Mesenchymal stem cell (in vitro differentiated cells and primary cell): ENCODE results near the gene INPP5A.

Experiments
- DNase-seq: peaks from one replicate; pipeline ENCODE4 v3.0.0-alpha.2; 2013
- H2AFZ ChIP-seq: one replicate; pipeline ENCODE4 v1.6.1; 2013; ENCODE audit warnings: low read depth, mild to moderate bottlenecking, control low read depth, inconsistent platforms, low read length, moderate library complexity
- H2AK5ac ChIP-seq: 2 replicates; pipeline ENCODE4 v1.6.1; 2013; ENCODE audit warnings: low read length, moderate library complexity, mild to moderate bottlenecking, inconsistent platforms; ENCODE audit not compliant: severe bottlenecking
- H2BK120ac ChIP-seq: one replicate; pipeline ENCODE4 v1.6.1; 2013; ENCODE audit warnings: low read depth, mild to moderate bottlenecking, inconsistent platforms, low read length, moderate library complexity
- H2BK12ac ChIP-seq, 2 experiments: one replicate each; pipeline ENCODE4 v1.6.1; 2013; ENCODE audit warnings: inconsistent platforms in 2 of 2, low read length in 2 of 2, mild to moderate bottlenecking in 2 of 2, moderate library complexity in 2 of 2, control low read depth in 1 of 2
- H2BK15ac ChIP-seq: one replicate; pipeline ENCODE4 v1.6.1; 2013; ENCODE audit warnings: mild to moderate bottlenecking, low read depth, inconsistent platforms; ENCODE audit not compliant: poor library complexity, severe bottlenecking
- H2BK5ac ChIP-seq: 2 replicates; pipeline ENCODE4 v1.6.1; 2013; ENCODE audit warnings: low read depth, mild to moderate bottlenecking, low read length, control low read depth, inconsistent platforms; ENCODE audit not compliant: poor library complexity, severe bottlenecking
- H3K14ac ChIP-seq, 2 experiments: one replicate each; pipeline ENCODE4 v1.6.1; 2013; ENCODE audit warnings: inconsistent platforms in 2 of 2, low read length in 2 of 2, control low read depth in 1 of 2, mild to moderate bottlenecking in 1 of 2, moderate library complexity in 1 of 2
- H3K18ac ChIP-seq, 2 experiments: one replicate each; pipeline ENCODE4 v1.6.1; 2013; ENCODE audit warnings: inconsistent platforms in 2 of 2, low read length in 2 of 2, control low read depth in 1 of 2, low read depth in 1 of 2, mild to moderate bottlenecking in 1 of 2
- H3K23ac ChIP-seq, 2 experiments: one replicate each; pipeline ENCODE4 v1.6.1; 2013; ENCODE audit warnings: inconsistent platforms in 2 of 2, low read length in 2 of 2, mild to moderate bottlenecking in 2 of 2, moderate library complexity in 2 of 2, control low read depth in 1 of 2
- H3K27ac ChIP-seq: 2 replicates; pipeline ENCODE4 v1.5.1; 2013; ENCODE audit warnings: mild to moderate bottlenecking, moderate library complexity, low read length, control low read depth, inconsistent platforms; ENCODE audit not compliant: poor library complexity, severe bottlenecking
- H3K27me3 ChIP-seq, 2 experiments: 2 replicates each; pipeline versions ENCODE4 v1.6.1 to v1.7.0; 2013; ENCODE audit warnings: low read length in 2 of 2, mild to moderate bottlenecking in 2 of 2, moderate library complexity in 2 of 2, control low read depth in 1 of 2, inconsistent platforms in 1 of 2; ENCODE audit not compliant: control insufficient read depth in 1 of 2, insufficient read depth in 1 of 2
- H3K36me3 ChIP-seq, 2 experiments: 2 replicates each; pipeline versions ENCODE4 v1.6.1 to v1.7.0; 2013; ENCODE audit warnings: low read length in 2 of 2, control low read depth in 1 of 2, inconsistent platforms in 1 of 2, low read depth in 1 of 2, mild to moderate bottlenecking in 1 of 2; ENCODE audit not compliant: insufficient read depth in 2 of 2, control insufficient read depth in 1 of 2
- H3K4ac ChIP-seq, 2 experiments: one replicate each; pipeline ENCODE4 v1.6.1; 2013; ENCODE audit warnings: inconsistent platforms in 2 of 2, low read length in 2 of 2, mild to moderate bottlenecking in 2 of 2, moderate library complexity in 2 of 2, control low read depth in 1 of 2, low read depth in 1 of 2
- H3K4me1 ChIP-seq: 2 replicates; pipeline ENCODE4 v1.6.1; 2013; ENCODE audit warnings: low read depth, low read length, control low read depth; ENCODE audit not compliant: control insufficient read depth, insufficient read depth
- H3K4me2 ChIP-seq: 2 replicates; pipeline ENCODE4 v1.6.1; 2013; ENCODE audit warnings: low read length, mild to moderate bottlenecking, inconsistent platforms; ENCODE audit not compliant: poor library complexity, severe bottlenecking
- H3K4me3 ChIP-seq, 2 experiments: 2 replicates each; pipeline versions ENCODE4 v1.5.1 to v1.7.0; 2013; ENCODE audit warnings: low read length in 2 of 2, mild to moderate bottlenecking in 2 of 2, control low read depth in 1 of 2, low read depth in 1 of 2; ENCODE audit not compliant: insufficient read depth in 1 of 2
- H3K79me1 ChIP-seq: replicated peaks from 2 replicates; pipeline ENCODE4 v1.6.1; 2013; ENCODE audit warnings: mild to moderate bottlenecking, control low read depth, low read length, inconsistent platforms; ENCODE audit not compliant: poor library complexity, severe bottlenecking
- H3K9ac ChIP-seq: 2 replicates; pipeline ENCODE4 v1.7.0; 2013; ENCODE audit warnings: mild to moderate bottlenecking, low read length, moderate library complexity
- H3K9me3 ChIP-seq: 2 replicates; pipeline ENCODE4 v1.7.0; 2013; ENCODE audit warnings: mild to moderate bottlenecking, low read length; ENCODE audit not compliant: control insufficient read depth
- H4K8ac ChIP-seq: one replicate; pipeline ENCODE4 v1.6.1; 2013; ENCODE audit warnings: inconsistent platforms, mild to moderate bottlenecking, low read length, moderate library complexity
- H4K91ac ChIP-seq: one replicate; pipeline ENCODE4 v1.6.1; 2013; ENCODE audit warnings: mild to moderate bottlenecking, low read length, inconsistent platforms
- WGBS: methylation state at CpG from one replicate; pipeline ENCODE4 v1.1.7; 2013; ENCODE audit warnings: mixed read lengths; 5-methylcytosine and 5-hydroxymethylcytosine counted together

The INPP5A gene

DNA sequence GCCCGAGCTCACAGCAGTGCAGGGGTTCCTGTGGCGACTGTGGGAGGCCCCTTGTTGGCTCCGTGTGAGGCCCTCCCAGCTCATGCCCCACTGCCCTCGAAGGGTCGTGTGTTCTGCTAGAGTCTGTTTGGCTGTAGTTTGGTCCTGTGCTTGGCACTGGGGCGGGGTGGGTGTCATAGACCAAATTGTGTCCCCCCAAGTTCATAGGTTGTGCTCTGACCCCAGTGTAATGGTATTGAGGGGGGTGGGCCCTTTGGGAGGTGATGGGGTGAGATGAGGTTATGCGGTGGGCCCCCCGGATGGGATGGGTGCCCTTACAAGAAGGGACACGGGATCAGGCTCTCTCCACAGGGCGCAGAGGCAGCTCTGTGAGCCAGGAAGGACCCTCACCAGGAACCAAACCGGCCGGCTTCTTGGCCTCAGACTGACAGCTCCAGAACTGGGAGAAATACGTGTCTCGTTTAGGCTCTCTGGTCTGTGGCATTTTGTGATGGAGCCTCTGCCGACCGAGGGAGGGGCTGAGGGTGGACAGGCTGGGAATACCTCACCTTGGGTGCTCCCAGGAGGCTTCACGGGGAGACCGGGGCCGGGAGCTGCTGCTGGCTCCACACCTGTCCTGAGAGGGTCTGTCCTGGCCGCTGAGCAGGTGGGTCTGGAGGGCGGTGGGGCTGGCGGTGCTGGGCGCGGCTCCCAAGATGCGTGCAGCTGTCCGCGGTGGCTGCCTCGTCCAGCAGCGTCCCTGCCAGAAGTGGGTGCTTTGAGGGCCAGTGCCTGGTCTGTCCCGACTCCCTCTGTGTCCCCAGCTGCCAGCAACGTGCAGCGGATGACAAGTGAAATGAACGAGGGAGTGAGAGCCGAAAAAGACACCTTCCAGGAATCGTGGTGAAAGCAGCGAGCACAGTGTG is 89.4 kb downstream of the INPP5A start:
- Histone ChIP-seq H3K27ac (no peak overlapping the region), H2BK12ac (peak overlapping the region in 1 of 2 experiments; percentile 65), H2AK5ac (no peak overlapping the region), H3K9ac (no peak overlapping the region), H4K91ac (peak overlapping the region; percentile 48), H3K23ac (no peak overlapping the region), H4K8ac (no peak overlapping the region), H3K4me3 (no peak overlapping the region), H2BK120ac (no peak overlapping the region), H3K4me2 (no peak overlapping the region), H3K27me3 (no peaks in the 10 kb centered on the region), H2AFZ (no peak overlapping the region), H2BK5ac (no peak overlapping the region), H3K4me1 (peaks cover 21% of the 10 kb centered on the region), H3K18ac (peak overlapping the region in 1 of 2 experiments; percentile 58), H3K4ac (peak overlapping the region in 1 of 2 experiments; percentile 16), H2BK15ac (no peak overlapping the region), H3K14ac (peak overlapping the region in 1 of 2 experiments; percentile 56), H3K9me3 (no peaks in the 10 kb centered on the region), H3K79me1 (peaks cover 24% of the 10 kb centered on the region), H3K36me3 (peaks cover 0 to 5% of the 10 kb centered on the region in 2 experiments)
- 91% methylated on average over 36 of the region's 36 CpGs for WGBS
- DNase-seq = no peak

GRCh38 chr10:132627666-132628531 is 90.3 kb downstream of the INPP5A start:
- DNase-seq = peak; percentile 91
- Histone ChIP-seq H3K23ac (no peak overlapping the region), H3K27me3 (no peaks in the 10 kb centered on the region), H3K9ac (peak overlapping the region; percentile 68), H3K4me3 (no peak overlapping the region), H3K9me3 (no peaks in the 10 kb centered on the region), H2BK5ac (no peak overlapping the region), H2BK15ac (no peak overlapping the region), H2AK5ac (no peak overlapping the region), H4K8ac (peak overlapping the region; percentile 54), H3K4me2 (no peak overlapping the region), H3K4ac (peak overlapping the region in 1 of 2 experiments; percentile 16), H3K27ac (no peak overlapping the region), H2BK12ac (peak overlapping the region in 1 of 2 experiments; percentile 7), H3K4me1 (peaks cover 23% of the 10 kb centered on the region), H3K36me3 (peaks cover 0 to 7% of the 10 kb centered on the region in 2 experiments), H3K18ac (peak overlapping the region; percentile 10 to 58), H2BK120ac (no peak overlapping the region), H2AFZ (no peak overlapping the region), H3K14ac (no peak overlapping the region), H3K79me1 (peaks cover 30% of the 10 kb centered on the region), H4K91ac (peak overlapping the region; percentile 12)
- 38% methylated on average over 28 of the region's 32 CpGs for WGBS

GRCh38 chr10:132628966-132629900 is 91.6 kb downstream of the INPP5A start:
- H2BK15ac ChIP-seq = peak overlapping the region; percentile 55
- H3K79me1 ChIP-seq = peaks cover 34% of the 10 kb centered on the region
- no peak overlapping the region for H2AFZ ChIP-seq
- H3K4me1 ChIP-seq = peaks cover 27% of the 10 kb centered on the region
- no peaks in the 10 kb centered on the region for H3K9me3 ChIP-seq
- peak overlapping the region; percentile 84 for H4K8ac ChIP-seq
- H3K4ac ChIP-seq = peak overlapping the region; percentile 25 to 56
- H2AK5ac ChIP-seq = no peak overlapping the region
- no peak overlapping the region for H3K27ac ChIP-seq
- peak overlapping the region in 1 of 2 experiments; percentile 29 for H3K14ac ChIP-seq
- H3K4me3 ChIP-seq = no peak overlapping the region
- H3K36me3 ChIP-seq = peaks cover 0 to 7% of the 10 kb centered on the region in 2 experiments
- peak overlapping the region; percentile 35 to 66 for H2BK12ac ChIP-seq
- H2BK120ac ChIP-seq = no peak overlapping the region
- H3K9ac ChIP-seq = no peak overlapping the region
- peak overlapping the region; percentile 91 for H4K91ac ChIP-seq
- no peaks in the 10 kb centered on the region for H3K27me3 ChIP-seq
- peak; percentile 35 for DNase-seq
- no peak overlapping the region for H3K4me2 ChIP-seq
- peak overlapping the region in 1 of 2 experiments; percentile 44 for H3K18ac ChIP-seq
- no peak overlapping the region for H3K23ac ChIP-seq
- no peak overlapping the region for H2BK5ac ChIP-seq
- 85% methylated on average over 21 of the region's 21 CpGs for WGBS
